ES-I3 (cell line): ENCODE measurements around the gene CSTF2T.

Experiments used
- H3K36me3 ChIP-seq: 2 replicates; pipeline ENCODE4 v1.6.1; 2013; ENCODE audit warnings: mild to moderate bottlenecking, low read length, control low read depth, moderate library complexity; ENCODE audit not compliant: insufficient read depth
- H3K4me1 ChIP-seq: 2 replicates; pipeline ENCODE4 v1.6.1; 2013; ENCODE audit warnings: mild to moderate bottlenecking, control low read depth, low read length; ENCODE audit not compliant: insufficient read depth
- H3K9ac ChIP-seq: 2 replicates; pipeline ENCODE4 v1.6.1; 2013; ENCODE audit warnings: low read depth, mild to moderate bottlenecking, low read length, moderate library complexity
- H3K9me3 ChIP-seq: 2 replicates; pipeline ENCODE4 v1.6.1; 2013; ENCODE audit warnings: mild to moderate bottlenecking, low read length, moderate library complexity; ENCODE audit not compliant: control insufficient read depth, insufficient read depth

CSTF2T gene

DNA sequence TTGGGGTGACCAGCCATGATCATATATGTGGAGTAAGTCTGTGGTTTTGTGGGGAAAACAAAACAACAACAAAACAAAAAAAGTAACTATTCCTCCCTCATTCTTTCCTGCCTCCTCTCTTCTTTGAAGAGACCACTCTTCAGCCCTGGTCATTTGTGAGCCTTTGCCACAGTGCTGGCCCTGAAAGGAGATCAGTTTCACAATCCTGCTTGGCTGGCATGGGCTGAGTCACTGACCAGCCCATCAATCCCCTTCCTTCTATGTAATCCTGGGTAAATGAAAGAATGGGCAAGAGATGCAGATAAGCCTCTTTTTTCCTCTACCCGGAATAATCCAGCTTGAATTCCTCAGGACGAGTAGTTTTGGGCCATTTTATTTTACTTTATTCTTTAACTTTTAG, 13.6 kb downstream of the CSTF2T start:
- no peaks in the 10 kb centered on the region for H3K36me3 ChIP-seq
- H3K4me1 ChIP-seq: peaks cover 10% of the 10 kb centered on the region; the same call in 1 of the 2 replicates
- peaks cover 3% of the 10 kb centered on the region; the same call in 1 of the 2 replicates for H3K9me3 ChIP-seq
- no peak overlapping the region for H3K9ac ChIP-seq

DNA sequence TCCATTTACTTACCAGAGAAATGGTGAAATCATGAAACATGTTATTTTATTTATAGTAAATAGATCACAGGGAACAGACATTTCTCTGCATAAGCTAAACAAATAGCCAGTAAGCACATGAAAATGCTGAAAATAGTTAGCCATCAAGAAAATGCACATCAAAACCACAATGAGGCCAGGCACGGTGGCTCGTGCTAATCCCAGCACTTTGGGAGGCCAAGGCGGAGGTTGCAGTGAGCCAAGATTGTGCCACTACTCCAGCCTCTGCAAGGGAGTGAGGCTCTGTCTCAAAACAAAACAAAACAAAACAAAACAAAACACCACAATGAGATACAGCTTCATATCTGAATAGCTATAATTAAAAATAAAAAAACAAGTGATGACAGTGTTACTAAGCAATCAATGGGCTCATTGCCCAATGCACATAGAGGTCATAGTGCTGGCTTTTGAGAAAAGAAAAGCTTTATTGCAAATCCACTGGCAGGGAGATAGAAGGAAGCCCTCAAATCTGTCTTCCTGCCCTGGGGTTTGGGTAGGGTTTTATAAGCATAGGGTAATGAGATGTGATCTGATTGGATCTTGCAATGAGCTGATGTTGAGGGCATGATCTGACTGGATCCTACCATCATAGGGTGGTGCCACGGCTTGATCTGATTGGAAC, 16.2 kb downstream of the CSTF2T start:
- Histone ChIP-seq H3K4me1 (peaks cover 10% of the 10 kb centered on the region; the same call in 1 of the 2 replicates), H3K9me3 (no peaks in the 10 kb centered on the region), H3K9ac (no peak overlapping the region), H3K36me3 (no peaks in the 10 kb centered on the region)

- H3K9ac ChIP-seq: no peak overlapping the region
- H3K9me3 ChIP-seq: no peaks in the 10 kb centered on the region
- H3K4me1 ChIP-seq: no peaks in the 10 kb centered on the region
- H3K36me3 ChIP-seq: no peaks in the 10 kb centered on the region
These were observed 19.6 kb downstream of the CSTF2T start for GRCh38 chr10:51679841-51680240.

GRCh38 chr10:51675088-51675487, 24.3 kb downstream of the CSTF2T start:
- no peaks in the 10 kb centered on the region for H3K36me3 ChIP-seq

GRCh38 chr10:51672039-51672535, 27.3 kb downstream of the CSTF2T start:
- Histone ChIP-seq H3K9ac (no peak overlapping the region), H3K9me3 (no peaks in the 10 kb centered on the region), H3K36me3 (no peaks in the 10 kb centered on the region), H3K4me1 (no peaks in the 10 kb centered on the region)

More at GRCh38 chr10:51675088-51675487, 24.3 kb downstream of the CSTF2T start:
- no peaks in the 10 kb centered on the region for H3K9me3 ChIP-seq
- no peaks in the 10 kb centered on the region for H3K4me1 ChIP-seq
- H3K9ac ChIP-seq: no peak overlapping the region

DNA sequence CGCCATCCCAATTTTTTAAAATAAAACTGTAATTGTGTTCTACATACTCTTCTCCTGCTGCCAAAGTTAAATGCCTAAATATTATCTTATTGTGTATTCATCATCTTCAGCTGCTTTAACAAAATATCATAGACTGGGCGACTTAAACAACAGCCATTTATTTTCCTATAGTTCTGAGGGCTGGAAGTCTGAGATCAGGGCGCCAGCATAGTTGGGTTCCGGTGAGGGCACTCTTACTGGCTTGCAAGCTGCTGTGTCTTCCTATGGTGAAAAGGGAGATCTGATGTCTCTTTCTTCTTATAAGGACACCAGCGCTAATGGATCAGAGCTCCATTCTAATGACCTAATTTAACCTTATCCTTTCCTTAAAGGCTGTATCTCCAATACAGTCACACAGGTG, 30.4 kb downstream of the CSTF2T start:
- H3K9ac ChIP-seq: no peak overlapping the region

GRCh38 chr10:51668336-51668689, 31.1 kb downstream of the CSTF2T start:
- no peaks in the 10 kb centered on the region for H3K9me3 ChIP-seq

More for the DNA sequence above, 30.4 kb downstream of the CSTF2T start:
- H3K4me1 ChIP-seq: no peaks in the 10 kb centered on the region
- H3K9me3 ChIP-seq: no peaks in the 10 kb centered on the region
- H3K36me3 ChIP-seq: no peaks in the 10 kb centered on the region

DNA sequence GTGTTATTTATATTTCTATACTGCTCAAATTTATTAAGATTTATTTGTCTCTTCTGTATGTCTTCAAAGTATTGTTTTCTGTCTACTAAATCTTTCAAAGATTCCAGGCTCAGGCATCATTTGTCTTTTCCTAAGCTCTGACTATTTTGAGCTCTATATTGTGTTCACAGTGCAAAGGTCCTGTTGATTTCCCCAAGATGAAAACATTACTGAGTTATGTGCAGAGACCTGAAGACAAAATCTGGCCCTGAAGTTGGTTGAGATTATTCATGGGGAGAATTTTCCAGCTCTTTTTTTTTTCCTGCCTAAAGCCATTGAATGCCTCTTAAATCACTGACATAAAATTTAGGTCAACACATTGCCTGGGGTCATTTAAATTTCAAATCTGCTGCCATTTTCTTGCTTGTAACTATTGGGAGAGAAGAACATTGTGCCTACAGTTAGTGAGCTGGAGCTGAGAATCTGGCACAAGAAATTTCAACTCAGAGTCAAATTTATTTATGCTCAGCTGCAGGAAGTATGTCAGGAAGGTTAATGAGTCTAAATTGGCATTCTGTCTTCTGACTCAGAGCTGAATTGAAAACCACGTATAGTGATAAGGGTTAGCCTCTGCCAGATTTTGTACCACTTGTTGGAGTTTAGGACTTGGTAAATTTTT, 31.6 kb downstream of the CSTF2T start:
- Histone ChIP-seq H3K36me3 (no peaks in the 10 kb centered on the region), H3K4me1 (no peaks in the 10 kb centered on the region), H3K9me3 (no peaks in the 10 kb centered on the region), H3K9ac (no peak overlapping the region)

More at GRCh38 chr10:51668336-51668689, 31.1 kb downstream of the CSTF2T start:
- H3K4me1 ChIP-seq: no peaks in the 10 kb centered on the region
- no peaks in the 10 kb centered on the region for H3K36me3 ChIP-seq
- no peak overlapping the region for H3K9ac ChIP-seq

DNA sequence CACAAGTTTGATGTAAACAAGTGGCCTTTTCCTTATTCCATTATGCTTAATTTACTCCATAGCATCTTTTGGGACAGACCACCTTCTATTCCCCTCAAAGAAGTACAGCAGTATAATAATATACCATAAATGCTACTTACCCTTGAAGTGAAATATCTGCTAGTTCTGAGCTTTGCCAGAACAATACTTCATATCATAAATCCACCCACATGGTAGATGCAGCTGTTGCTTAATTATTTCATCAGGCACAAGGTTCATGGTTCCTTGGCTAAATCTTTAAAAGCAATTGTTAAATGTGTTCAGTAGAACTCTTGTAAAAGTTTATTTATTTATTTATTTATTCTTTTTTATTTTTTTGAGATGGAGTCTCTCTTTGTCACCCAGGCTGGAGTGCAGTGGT, 32.9 kb downstream of the CSTF2T start:
- Histone ChIP-seq H3K9me3 (no peaks in the 10 kb centered on the region), H3K4me1 (no peaks in the 10 kb centered on the region), H3K36me3 (no peaks in the 10 kb centered on the region), H3K9ac (no peak overlapping the region)

DNA sequence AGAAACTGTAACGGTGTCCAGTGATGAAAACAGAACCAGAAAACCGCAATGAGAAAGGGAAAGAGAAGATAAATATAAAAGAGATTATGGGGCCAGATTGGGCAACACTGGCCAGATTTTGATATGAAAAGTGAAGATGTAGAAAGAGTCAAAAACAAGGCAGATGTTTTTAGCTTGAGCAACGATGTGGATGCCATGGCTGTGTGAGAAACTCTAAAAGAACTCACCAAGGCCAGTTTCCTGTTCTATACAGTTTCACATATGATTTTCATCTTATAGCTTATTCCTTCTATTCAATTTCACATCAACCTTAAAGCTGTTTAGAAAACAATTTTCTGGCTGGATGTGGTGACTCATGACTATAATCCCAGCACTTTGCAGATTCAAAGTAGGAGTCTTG, 36.3 kb downstream of the CSTF2T start:
- no peaks in the 10 kb centered on the region for H3K36me3 ChIP-seq
- H3K4me1 ChIP-seq: no peaks in the 10 kb centered on the region
- no peaks in the 10 kb centered on the region for H3K9me3 ChIP-seq
- no peak overlapping the region for H3K9ac ChIP-seq

GRCh38 chr10:51659344-51659743, 40.1 kb downstream of the CSTF2T start:
- Histone ChIP-seq H3K36me3 (no peaks in the 10 kb centered on the region), H3K9me3 (no peaks in the 10 kb centered on the region), H3K9ac (no peak overlapping the region), H3K4me1 (no peaks in the 10 kb centered on the region)

DNA sequence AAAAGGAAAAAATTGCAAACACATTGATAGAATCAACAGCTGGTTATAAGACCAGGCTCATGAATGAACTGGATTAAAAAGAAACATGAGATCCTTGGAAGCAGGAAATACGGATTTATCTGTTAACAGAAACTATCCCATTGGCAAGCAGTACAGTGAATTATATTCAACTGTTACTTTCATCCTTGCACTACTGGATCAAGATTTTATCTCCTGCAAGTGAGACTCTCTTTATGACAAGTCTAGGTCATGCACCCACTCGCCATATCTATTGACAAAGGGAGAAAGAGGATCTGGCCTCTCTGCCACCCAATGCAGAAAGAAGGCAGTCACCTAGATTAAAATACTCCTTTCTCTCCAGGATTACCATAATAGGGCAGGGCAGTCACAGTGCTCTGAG, 41.4 kb downstream of the CSTF2T start:
- Histone ChIP-seq H3K9ac (no peak overlapping the region), H3K36me3 (no peaks in the 10 kb centered on the region)

GRCh38 chr10:51656503-51656902, 42.9 kb downstream of the CSTF2T start:
- H3K9me3 ChIP-seq: no peaks in the 10 kb centered on the region

More for the DNA sequence above, 41.4 kb downstream of the CSTF2T start:
- Histone ChIP-seq H3K4me1 (no peaks in the 10 kb centered on the region), H3K9me3 (no peaks in the 10 kb centered on the region)

DNA sequence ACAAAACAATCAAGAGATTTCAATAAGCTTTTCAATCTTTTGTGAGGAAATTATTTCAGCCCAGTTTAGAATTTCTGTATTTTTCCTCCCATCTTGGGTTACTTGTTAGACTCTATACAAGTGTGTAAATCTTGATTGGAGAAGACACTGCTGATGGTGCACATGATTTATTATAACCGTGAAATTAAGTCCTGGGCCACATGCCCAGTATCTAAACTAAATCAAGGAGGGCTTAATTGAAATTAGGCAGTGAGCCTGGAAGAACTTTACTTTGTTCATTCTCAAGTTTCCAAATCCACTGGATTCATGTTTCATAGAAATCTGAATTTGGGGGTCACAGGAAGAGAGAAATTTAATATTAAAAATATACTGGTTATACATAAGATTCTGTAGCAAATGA, 44.5 kb downstream of the CSTF2T start:
- no peak overlapping the region for H3K9ac ChIP-seq
- H3K4me1 ChIP-seq: no peaks in the 10 kb centered on the region
- no peaks in the 10 kb centered on the region for H3K9me3 ChIP-seq
- no peaks in the 10 kb centered on the region for H3K36me3 ChIP-seq

More at GRCh38 chr10:51656503-51656902, 42.9 kb downstream of the CSTF2T start:
- Histone ChIP-seq H3K9ac (no peak overlapping the region), H3K36me3 (no peaks in the 10 kb centered on the region), H3K4me1 (no peaks in the 10 kb centered on the region)

DNA sequence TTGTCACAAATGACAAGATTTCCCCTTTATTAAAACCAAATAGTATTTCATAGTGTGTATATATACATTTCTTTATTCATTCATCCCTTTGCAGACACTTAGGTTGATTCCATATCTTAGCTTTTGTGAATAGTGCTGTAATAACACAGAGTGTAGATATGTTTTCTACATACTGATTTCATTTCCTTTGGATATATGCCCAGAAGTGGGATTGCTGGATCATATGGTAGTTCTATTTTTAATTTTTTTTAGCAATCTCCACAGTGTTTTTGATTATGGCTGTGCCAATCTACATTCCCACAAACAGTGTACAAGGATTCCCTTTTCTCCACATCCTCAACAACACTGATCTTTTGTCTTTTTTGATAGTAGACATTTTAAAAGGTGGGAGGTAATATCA, 46.4 kb downstream of the CSTF2T start:
- H3K4me1 ChIP-seq: no peaks in the 10 kb centered on the region
- H3K9ac ChIP-seq: no peak overlapping the region
- no peaks in the 10 kb centered on the region for H3K36me3 ChIP-seq
- no peaks in the 10 kb centered on the region for H3K9me3 ChIP-seq
